Activated T-helper 1 cell treated with anti-CD3 and anti-CD28 coated beads, Interleukin-2, amount 50 U/mL, for 16 hours (primary cell): ENCODE data around the gene WDR7.

Experiments used
- DNase-seq, 2 donors: peaks; one replicate each; pipeline ENCODE4 v3.0.0-alpha.2; 2020; ENCODE audit warnings: low read depth in 1 of 2, low spot score in 1 of 2

WDR7 gene

DNA sequence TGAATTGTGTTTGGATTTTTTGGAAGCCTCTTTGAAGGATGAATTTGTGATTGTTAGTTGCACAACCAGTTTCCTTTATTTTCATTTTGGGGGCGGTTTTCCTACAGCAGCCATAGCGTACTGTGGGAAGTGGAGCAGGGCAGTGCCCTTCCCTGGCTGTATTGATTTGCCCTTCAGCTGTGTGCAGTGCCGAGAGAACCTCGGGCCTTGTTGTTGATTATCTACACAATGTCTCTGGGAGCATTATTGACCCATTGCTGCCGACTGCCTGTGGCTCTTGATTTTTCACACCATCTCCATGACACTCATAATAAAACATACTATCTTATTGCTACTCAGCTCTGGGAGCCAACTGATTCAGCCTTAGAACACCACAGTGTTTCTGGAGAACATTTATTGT, 333.6 kb downstream of the WDR7 start:
- no peak for DNase-seq

DNA sequence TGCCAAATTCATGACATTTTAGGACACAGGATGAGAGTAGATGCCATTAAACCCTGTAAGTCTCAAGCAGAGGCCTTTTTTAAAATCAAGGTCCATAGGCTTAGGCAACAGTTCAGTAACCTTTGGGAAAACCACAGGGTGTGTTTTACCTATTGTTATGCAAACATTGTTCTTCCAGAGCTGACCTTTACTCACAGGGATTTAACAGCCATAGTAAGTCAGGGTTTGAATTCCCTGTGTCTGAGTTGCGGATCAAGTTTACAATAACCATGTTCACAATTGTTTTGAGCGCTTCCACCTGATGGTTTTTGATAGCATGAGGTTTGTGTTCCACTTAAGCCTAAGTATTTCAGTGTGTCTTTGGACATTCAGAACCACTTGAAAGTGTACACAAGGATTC, 335.7 kb downstream of the WDR7 start:
- DNase-seq: no peak

DNA sequence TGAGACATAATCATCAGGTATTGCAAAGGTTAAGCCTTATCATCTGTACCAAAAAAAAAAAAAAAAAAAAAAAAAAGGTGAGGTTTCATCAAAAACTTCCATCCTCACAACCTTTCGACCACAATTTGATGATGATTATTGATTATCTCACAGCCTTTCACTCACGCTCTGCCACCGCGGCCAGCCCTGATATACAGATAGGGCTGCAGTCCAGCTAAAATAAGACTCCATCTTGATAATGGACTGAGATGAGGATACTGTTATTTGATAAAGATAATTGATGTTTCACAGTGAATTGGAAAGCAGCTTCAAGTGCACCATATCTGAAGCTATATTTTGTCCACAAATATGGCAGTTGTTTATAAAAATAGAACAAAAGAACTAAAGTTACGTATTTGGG, 336.1 kb downstream of the WDR7 start:
- DNase-seq: no peak

DNA sequence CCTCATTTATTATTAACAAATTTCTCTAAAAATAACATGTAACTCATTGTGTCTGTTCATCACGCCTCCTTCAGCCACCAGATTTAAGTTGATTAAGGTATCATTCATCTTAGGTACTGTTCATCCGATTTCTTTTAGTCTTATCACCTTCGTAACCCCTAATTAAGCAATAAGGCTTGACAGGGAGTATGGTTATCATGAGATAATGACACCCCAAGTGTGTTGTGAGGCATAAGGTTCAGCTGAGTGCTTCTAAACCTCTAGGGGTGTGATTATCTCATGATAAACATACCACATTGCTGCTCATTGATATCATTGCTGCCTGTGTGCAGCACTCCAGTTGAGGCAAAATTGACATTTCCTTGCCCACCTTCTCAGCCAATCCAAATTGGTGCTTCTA, 336.9 kb downstream of the WDR7 start:
- DNase-seq: no peak

DNA sequence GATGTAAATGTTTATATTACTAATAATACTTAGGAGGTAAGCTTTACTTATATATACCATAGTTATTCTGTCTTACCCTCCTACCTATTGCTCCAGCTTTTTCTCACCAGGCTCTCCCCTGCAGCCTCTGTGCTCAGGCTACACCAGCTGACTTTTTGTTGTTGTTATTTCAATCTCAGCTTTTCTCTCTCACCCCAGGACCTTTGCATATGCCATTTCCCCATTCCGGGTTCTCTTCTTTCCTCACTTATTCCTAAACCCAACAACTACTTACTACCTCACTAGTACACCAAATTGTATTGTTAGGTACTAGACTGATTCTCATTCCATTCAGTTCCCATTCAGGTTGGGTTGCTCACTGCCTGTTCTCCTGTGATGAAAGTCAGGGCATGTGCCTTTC, 339.5 kb downstream of the WDR7 start:
- DNase-seq: no peak

DNA sequence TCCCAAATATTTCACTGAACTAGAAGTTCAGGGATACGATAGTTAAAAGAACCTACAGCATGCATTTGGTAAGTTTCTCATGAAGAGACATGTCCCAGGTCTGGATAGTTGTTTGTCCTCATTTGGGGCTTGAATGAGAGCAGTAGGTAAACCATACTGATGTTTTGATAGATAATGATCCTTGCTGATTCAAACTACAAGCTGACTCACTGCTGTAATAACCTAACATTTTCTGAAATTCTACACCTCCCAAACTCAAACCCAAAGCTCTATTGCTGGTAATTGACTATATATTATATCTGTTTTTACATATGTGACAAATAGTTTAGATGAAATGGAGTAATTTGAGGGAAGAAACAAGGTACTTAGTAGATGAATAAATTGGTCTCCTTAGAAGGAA, 341.6 kb downstream of the WDR7 start:
- DNase-seq: no peak

DNA sequence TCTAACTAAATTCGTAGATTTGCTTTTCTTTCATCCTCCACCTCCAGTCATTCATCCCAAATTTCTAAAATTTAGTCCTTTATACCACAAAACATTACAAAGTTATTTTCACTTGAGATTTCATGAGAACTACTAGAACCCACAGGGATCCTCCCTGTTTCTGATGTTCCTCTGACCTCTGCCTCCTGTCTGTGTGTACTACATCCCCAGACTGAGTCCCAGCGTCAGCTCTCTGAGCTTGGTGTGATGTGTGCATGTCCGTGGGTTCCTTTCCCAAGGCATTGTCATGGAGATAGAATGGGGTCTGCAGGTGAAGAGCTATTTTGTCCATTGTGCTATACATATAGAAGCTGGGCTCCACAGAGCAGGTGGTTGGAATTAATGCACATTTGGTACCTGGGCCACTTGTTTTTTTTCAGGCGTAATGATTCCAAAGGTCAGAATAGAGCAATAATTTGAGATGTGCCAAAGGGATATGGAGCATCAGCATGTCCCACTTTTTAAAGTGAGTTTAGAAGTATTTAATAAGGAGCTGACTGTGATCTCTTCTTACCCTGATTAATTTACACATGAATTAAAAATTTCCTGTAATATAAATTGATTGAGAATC, 344.5 kb downstream of the WDR7 start:
- no peak for DNase-seq

DNA sequence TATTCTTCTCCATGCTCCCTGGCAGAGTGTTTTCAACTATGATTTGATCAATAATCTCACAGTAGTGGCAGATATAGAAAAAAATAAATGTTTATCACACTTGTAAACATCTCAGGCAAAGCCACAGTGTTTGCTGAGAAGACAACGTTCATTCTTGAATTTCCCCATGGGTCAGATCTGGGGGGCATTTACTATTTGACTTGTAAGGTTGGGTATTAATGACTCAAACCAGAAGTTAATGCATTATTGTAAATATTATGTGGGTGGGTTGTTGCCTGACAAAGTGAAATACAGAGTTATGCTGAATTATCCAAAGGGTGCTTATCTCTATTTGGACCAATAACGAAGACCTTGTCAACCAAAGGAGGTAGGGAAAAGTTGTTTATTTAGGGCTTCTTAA, 346.0 kb downstream of the WDR7 start:
- no peak for DNase-seq

DNA sequence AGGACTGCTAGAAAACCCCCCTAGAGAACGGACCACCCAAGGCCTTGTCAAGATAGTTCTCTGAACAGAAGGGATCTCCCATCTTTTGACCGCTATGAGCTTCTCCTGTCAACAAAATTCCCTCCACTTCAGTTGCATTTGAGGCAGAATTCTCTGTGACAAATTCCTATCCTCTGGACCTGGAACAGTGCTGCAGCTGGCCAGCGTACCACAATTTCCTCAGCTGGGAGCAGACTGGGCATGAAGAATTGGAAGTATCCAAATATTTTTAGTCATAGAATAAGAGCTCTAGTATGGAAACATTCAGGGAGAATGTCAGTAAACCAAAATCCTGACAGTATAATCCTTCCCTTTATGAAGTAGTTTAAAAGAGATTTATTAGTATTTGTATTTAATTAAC, 348.7 kb downstream of the WDR7 start:
- no peak for DNase-seq

DNA sequence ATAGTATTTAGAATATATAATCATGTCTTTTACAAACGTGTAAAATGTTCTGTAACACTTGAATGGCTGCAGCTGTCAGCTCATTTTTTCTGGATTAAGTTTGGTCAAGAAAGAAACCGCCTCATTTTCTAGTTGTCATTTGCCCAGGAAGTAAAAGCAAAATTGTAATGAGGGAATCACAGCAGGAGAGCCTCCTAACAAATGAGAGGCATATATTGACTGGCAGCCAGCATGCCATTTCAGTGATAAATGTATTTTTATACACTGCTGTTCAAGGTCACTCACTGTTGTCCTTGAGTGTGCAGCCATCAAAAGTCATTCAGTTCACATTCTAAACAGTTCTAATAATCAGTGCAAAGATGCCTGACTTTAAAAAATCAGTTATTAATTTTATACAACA, 351.5 kb downstream of the WDR7 start:
- no peak for DNase-seq

DNA sequence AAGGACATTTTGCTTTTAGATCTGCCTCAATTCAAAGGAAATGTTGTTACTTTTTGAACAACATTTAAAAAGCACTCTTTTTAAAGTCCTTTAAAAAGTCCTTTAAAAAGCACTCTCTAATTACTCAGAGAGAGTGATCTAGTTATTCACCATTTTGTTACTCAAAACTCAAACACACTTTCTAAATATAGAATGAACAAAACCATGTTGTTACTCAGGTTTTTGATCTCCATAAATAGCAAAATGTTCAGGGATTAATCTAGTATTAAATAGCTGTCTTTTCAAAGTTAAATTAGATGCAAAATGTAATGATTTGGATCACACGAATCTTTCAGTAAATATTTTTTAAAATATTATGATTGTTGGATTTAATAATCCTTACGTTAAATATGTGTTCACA, 352.2 kb downstream of the WDR7 start:
- DNase-seq: no peak

DNA sequence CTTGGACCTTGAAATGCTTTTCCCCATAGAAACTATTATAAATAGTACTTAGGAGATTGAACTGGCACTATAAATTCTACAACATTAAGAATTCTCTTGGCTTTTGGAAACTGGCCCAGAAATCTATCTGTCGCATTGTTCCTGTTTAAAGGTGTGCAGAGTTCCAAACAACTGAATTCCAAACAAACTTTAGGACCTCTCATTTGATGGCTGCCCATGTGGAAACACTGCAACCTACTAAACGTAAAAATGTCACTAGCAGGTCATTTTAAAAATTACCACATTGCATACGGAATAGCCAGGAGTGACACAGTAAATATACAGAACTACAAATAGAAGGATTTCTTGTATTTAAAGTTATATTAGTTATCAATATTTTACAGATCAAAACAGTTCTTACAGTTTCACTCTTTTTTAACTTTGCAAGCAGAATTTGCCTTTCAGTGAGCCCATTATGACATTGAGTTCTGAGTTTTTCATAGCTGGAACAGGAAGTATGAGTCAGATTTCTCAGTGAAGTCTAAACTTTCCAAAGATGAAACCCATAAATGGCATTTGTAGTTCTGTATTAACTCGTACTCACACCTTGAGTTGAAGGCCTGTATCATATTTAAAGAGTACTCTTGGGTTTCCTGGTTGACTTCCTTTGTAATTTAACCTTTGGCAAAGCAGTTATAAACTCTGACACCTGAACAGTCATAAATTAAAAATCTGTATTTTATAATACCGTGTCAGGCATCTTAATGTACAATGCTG, 353.4 kb downstream of the WDR7 start:
- no peak for DNase-seq

DNA sequence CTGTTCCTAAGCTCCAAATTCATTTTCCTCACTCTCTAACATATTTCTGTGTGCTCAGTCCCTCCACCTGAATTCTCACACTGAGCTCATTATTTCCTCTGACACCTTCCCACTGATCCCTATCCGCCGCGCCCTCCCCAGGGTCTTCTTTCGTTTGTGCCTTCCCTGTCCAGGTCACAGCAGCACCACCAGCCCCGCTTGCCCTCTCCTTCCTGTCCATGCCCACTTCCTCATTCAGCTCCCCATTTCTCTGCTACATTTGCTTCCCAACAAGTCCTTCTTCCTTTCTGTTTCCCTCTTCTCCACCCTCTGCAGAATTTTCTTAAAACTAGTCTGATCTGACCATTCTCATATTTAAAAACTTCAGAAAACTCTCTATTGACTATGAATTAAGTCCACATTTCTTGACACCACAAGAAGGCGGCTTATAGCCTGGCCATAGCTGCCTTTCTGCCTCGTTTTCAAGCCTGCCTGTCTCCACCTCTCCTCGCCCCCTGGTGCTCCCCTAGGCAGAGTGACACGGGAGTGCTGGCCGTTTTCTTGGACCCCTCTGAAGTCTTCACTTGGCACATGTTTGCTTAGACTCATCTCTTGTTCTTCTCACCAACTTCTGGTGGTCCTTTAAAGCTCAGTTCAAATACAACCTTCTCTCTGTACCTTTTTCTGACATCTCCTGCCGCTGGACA, 357.0 kb downstream of the WDR7 start:
- no peak for DNase-seq

DNA sequence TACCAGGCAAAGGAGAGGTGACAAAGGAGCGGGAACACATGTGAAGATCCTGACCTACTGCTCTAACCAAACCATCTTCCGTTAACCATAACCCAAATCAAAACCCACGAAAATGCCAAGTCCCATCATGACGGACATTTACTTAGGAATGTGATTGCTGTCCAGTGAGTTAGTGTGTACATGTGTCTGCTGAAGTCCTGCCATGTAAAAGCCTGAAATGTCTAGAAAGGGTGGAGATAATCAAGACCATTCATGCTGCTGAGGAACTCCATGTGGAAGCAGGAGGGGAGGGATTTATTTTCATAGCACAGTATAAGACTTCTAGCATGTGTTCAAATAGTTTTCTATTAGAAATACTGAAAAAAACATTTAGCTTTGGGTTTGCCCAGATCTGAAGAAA, 358.7 kb downstream of the WDR7 start:
- DNase-seq: no peak

DNA sequence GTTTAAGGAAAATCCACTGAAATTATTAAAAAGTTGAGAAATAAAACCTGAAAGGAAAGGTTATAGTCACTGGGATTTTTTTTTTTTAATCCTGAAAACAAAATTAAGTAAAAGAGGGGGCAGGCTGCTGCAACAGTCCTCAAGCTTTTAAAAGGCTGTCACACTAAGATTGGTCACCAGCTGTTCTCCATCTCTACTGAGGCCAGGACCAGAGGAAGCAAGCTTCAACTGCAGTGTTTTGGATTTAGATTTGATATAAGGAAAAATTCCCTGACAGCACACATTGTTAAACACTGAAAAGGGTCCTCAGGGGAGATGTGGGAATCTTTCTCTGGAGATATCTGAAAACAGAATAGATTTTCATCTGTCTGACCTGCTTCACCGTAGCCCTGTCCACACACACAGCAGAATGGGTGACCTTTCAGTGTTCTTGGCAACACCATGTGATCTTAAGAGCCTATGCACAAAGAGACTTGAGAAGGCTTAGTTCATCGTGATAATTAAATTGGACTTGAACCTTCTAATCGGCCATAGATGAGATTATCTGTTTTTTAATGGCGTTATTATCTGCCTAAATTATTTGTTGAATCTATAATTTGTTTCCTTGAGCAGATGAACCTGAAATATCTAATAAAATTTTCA, 363.7 kb downstream of the WDR7 start:
- DNase-seq: no peak

DNA sequence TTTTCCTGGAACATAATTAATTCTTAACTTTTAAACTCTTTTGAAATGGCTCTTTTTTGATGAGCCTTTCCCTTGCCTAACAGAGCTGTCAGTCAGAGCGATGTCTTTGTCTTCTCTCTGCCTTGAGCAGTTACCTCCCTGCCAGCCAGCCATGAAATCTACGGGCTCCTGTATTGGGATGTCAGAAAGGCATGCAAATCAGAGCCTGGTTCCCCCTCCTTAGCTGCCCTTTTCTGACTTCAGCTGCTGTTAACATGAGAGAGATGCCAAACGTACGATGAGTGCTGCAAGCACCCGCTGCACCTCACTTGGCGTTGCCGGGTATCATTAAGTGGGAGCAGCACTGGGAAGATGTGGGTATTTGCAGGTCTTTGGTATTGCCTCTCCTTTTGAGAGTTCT, 364.3 kb downstream of the WDR7 start:
- DNase-seq: no peak

DNA sequence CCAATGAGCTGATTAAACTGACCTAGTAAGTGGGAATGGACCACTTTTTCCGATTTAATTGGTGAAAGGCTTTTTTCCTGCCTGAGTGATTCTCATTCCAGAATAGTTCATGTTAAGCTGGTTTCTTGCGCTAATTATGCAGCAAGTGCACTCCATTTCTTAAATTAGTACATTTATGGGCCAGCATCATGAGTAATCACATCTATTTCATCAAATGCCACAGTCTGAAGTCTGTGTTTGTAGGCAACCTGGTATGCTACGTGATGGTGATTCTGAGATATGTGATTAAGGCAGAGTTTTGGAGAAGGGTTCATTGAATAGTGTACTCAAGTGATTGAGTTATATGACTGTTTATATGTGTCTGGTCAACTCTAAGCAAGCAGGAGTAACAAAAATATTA, 367.7 kb downstream of the WDR7 start:
- DNase-seq: no peak

DNA sequence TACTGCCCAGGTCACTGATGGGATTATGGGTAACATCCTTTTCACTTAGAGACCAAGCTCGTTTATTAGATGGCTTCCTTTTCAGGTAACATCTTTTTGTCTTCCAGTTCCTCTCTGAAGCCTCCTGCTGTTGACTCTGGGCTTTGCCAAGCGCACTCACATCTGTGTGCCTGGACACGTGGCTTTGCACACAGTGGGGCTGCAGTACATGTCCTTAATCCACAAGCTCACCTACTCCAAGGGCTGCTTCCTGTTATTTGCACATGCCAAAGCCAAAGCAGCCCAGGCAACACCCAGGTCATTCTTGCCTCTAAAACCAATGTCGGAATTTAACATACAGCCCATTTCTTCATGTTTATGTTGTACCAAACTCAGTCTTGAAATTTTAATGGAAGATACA, 371.6 kb downstream of the WDR7 start:
- no peak for DNase-seq

DNA sequence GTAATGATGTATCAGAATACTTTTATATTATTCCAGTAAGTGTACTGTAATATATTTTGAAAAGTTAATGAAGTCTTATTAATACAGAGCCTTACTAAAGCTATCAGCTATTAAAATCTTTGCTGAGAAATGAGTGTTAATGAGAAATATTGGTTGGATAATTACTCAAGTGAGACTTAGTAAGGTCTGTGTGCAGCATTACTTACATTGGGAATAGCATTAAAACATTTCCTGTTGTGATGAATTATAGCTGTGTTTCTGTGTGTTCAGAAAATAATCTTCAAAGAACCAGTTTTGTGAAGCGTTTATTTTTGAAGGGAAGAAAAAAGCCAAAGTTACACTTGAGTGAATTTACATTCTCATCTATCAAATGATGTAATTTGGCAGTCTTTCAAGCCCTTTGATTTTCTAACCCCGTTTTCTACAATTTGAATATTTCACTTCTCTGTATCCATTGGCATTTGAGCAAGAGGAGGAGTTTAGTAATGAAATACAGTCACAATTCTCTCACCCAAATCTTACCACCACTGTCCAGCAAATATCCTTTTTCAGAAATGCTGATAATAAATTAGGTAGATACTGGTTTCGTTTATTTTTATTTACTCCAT, 372.2 kb downstream of the WDR7 start:
- DNase-seq: no peak

DNA sequence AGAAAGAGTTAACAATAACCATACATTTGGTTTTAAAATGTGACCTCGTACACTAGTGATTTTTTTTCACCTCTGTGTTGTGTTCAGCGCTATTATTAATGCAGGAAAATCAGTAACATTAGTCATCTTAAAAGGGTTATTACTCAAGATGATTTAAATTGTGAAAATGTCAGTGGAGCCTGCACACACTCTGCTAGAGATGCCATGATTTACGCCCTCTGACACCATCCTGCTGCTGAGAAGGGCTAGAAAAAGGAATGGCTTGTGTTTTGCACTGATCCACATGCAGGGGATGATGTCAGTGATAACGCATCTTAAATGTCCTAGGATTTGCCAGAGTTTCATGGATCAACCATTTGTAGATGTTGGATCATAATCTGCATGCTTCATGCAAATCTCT, 374.4 kb downstream of the WDR7 start:
- DNase-seq: no peak

DNA sequence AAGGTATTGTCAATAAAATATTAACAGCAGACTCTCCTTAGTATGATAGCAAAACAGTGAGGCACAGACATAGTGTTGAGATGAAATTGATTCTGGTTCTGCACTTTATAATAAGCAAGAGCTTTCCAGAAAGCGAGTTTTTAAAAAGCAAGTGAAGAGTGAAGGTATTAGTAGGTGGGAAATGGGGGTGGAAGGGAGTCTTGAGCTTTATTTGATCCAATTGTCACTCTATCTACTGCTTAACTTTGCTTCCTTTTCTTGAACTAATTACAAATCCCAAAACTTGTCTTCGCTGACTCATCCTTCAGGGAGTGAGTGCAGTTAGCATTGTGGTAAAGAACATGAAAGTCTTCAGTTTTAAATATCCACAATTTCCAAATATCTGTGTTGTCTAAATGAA, 375.2 kb downstream of the WDR7 start:
- DNase-seq: no peak

DNA sequence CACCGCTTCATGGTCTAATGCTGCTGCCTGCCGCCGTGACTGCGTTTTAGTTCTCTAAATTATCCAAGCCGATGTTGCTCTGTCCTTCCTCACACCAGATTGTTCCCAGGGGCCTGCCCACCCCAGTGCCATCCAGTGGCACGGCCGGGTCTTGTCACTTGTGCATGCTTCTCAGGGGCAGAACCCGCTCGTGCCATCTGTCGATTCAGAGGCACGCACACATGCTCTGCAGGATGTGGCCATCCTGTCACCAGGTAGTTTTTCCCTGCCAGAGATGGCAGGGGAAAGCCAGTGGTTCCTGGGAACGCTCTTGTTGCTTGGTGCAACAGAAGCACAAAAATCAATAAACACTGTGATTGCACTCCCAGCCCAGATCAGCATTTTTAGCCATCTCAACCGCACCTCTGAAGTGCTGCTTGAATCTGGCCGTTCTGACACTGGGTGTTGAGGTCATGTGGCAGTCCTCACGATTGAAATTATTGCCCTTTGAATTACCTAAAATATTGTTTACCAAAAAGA, 376.1 kb downstream of the WDR7 start:
- no peak for DNase-seq
